Uterus (tissue), 4 donors: ENCODE data around the gene DUSP19. TPM values are rescaled to one million over a fixed set of nuclear protein-coding genes. Genes with fewer than 3 reads are reported as not detected.
A peak's percentile ranks its signal among the peaks of the same experiment; 100 is the strongest.

Source experiments
- DNase-seq, 2 donors: peaks; one replicate each; pipeline ENCODE4 v3.0.0-alpha.2; 2019 to 2020
- H3K27ac ChIP-seq, 2 donors: fragments of 200-600 bp; sonication (generic); 1 replicate in 1 of 2; 2 replicates in 1 of 2; pipeline ENCODE4 v1.5.1; 2016 to 2018
- H3K27me3 ChIP-seq, 2 donors: fragments of 200-600 bp; sonication (generic); one replicate each; pipeline ENCODE4 v1.5.1; 2018 to 2019; ENCODE audit warnings: control low read depth in 1 of 2
- H3K36me3 ChIP-seq, 2 donors: fragments of 200-600 bp; sonication (generic); one replicate each; pipeline ENCODE4 v1.5.1; 2019; ENCODE audit warnings: control low read depth in 1 of 2
- H3K4me1 ChIP-seq, 2 donors: fragments of 200-600 bp; sonication (generic); one replicate each; pipeline ENCODE4 v1.5.1; 2018 to 2019; ENCODE audit warnings: control low read depth in 1 of 2
- H3K4me3 ChIP-seq, 2 donors: fragments of 200-600 bp; sonication (generic); 1 replicate in 1 of 2; 2 replicates in 1 of 2; pipeline ENCODE4 v1.5.1; 2018 to 2019; ENCODE audit warnings: mild to moderate bottlenecking in 1 of 2
- H3K9me3 ChIP-seq, 2 donors: fragments of 200-600 bp; sonication (generic); one replicate each; pipeline ENCODE4 v1.5.1; 2019; ENCODE audit warnings: control low read depth in 1 of 2
- POLR2A ChIP-seq, 2 donors: fragments of 450-650 bp; IDR thresholded peaks; one replicate each; pipeline ENCODE4 v1.6.1; 2016; ENCODE audit warnings: antibody characterized with exemption in 2 of 2, mild to moderate bottlenecking in 1 of 2, moderate library complexity in 1 of 2
- intact Hi-C: fragments of 100-400 bp; cut with DNase I; formaldehyde crosslinking; loops from one replicate; pipeline ENCODE4 v1.15.1; 2023; ENCODE audit warnings: low total_unique reads
- total RNA-seq, 4 donors: library from RNA; depleted of rRNA in 3 of 4; stranded (reverse); fragments of >200 nt in 3 of 4; gene quantifications; one replicate each; pipeline versions ENCODE4 v1.1.0 to v1.2.4, GENCODE V29; 2014 to 2023
- TF ChIP-seq, protein P1 (sequence below), 4 experiments: fragments of 200-600 bp in 2 of 4; fragments of 450-650 bp in 2 of 4; sonication (generic) in 2 of 4; IDR thresholded peaks; one replicate each; pipeline ENCODE4 v1.5.1; 2016 to 2019; ENCODE audit warnings: antibody characterized with exemption in 4 of 4, mild to moderate bottlenecking in 2 of 4, moderate library complexity in 1 of 4
- donor health status: DM: yes; HTN: yes; CAD: no.

Gene DUSP19
- total RNA-seq, 4 donors from 2014 or later, result 0.29 to 12.4 (median 3.3) TPM

GRCh38 chr2:183069174-183069573, 9.4 kb upstream of the DUSP19 start:
- Histone ChIP-seq H3K27ac (no peak overlapping the region), H3K36me3 (no peaks in the 10 kb centered on the region), H3K27me3 (no peaks in the 10 kb centered on the region), H3K4me3 (no peak overlapping the region), H3K4me1 (no peaks in the 10 kb centered on the region), H3K9me3 (no peaks in the 10 kb centered on the region)
- TF ChIP-seq, protein P1, sequence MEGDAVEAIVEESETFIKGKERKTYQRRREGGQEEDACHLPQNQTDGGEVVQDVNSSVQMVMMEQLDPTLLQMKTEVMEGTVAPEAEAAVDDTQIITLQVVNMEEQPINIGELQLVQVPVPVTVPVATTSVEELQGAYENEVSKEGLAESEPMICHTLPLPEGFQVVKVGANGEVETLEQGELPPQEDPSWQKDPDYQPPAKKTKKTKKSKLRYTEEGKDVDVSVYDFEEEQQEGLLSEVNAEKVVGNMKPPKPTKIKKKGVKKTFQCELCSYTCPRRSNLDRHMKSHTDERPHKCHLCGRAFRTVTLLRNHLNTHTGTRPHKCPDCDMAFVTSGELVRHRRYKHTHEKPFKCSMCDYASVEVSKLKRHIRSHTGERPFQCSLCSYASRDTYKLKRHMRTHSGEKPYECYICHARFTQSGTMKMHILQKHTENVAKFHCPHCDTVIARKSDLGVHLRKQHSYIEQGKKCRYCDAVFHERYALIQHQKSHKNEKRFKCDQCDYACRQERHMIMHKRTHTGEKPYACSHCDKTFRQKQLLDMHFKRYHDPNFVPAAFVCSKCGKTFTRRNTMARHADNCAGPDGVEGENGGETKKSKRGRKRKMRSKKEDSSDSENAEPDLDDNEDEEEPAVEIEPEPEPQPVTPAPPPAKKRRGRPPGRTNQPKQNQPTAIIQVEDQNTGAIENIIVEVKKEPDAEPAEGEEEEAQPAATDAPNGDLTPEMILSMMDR (IDR thresholded peaks at IDR 0.05), result no peak
- TF ChIP-seq POLR2A (IDR thresholded peaks at IDR 0.05), result no peak
- intact Hi-C loops, result no loop called here
- DNase-seq, result no peak

DNA sequence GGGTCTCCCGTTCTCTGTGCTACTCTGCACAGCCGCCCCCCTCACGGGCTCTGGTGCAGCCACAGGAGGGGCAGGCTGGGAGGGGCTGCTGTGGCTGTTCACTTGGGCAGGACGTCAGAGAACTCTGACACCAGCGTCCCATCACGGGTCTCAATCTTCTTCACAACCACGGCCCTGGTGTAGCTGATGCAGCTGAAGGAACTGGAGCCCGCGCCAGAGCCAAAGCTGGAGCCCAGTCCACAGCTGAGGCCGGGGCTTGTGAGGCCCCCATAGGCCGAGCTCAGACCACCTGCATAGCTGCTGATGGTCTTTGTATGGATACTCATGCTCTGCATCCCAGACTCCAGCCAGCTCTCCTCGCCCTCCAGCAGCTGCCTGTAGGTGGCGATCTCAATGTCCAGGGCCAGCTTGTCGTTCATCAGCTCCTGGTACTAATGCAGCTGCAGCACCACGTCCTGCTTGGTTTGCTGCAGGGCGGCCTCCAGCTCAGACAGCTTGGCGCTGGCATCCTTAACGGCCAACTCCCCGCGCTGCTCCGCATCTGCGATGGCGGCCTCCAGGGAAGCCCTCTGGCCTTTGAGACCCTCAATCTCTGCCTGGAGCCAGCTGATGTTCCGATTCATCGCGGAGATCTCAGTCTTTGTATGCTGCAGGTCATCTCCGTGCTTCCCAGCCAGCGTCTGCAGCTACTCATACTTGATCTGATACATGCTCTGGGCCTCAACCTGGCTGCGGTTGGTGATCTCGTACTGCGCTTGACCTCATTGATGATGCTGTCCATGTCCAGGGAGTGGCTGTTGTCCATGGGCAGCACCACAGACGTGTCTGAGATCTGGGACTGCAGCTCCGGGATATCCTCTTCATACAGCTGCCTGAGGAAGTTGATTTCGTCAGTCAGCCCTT, 7.4 kb upstream of the DUSP19 start:
- Histone ChIP-seq H3K4me1 (no peaks in the 10 kb centered on the region), H3K27ac (no peak overlapping the region), H3K9me3 (no peaks in the 10 kb centered on the region), H3K4me3 (no peak overlapping the region), H3K36me3 (no peaks in the 10 kb centered on the region), H3K27me3 (no peaks in the 10 kb centered on the region)
- DNase-seq, result no peak
- intact Hi-C loops, result no loop called here
- TF ChIP-seq, protein P1 (IDR thresholded peaks at IDR 0.05), result peak in 1 of 4 experiments; percentile 20
- no peak for TF ChIP-seq POLR2A (IDR thresholded peaks at IDR 0.05)

DNA sequence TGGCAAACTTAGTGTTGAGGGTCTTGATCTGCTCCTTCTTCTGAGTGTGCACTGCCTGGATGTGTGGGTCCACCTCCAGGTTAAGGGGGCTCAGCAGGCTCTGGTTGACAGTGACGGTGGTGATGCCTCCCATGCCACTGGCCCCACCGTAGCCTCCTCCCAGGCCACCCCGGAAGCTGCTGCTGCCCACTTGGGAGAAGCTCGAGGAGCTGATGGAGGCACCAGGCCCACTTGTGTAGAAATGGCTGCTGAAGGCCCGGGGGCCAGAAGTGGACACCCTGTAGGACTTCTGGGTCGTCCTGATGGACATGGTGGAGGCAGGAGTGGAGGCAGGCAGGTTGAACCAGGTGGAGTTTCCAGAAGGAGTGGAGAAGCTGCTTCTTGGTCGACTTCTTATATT, 6.4 kb upstream of the DUSP19 start:
- no peaks in the 10 kb centered on the region for H3K27me3 ChIP-seq
- intact Hi-C loops, result no loop called here
- H3K4me1 ChIP-seq, result no peaks in the 10 kb centered on the region
- TF ChIP-seq, protein P1 (IDR thresholded peaks at IDR 0.05), result no peak
- TF ChIP-seq POLR2A (IDR thresholded peaks at IDR 0.05), result no peak
- H3K27ac ChIP-seq, result no peak overlapping the region
- H3K4me3 ChIP-seq, result no peak overlapping the region
- DNase-seq, result no peak
- no peaks in the 10 kb centered on the region for H3K36me3 ChIP-seq
- no peaks in the 10 kb centered on the region for H3K9me3 ChIP-seq

GRCh38 chr2:183078163-183078463, 434 bp upstream of the DUSP19 start:
- DNase-seq, result peak in 1 of 2 donors; percentile 33
- Histone ChIP-seq H3K4me1 (no peaks in the 10 kb centered on the region), H3K27ac (peak overlapping the region; percentile 84 to 96), H3K36me3 (no peaks in the 10 kb centered on the region), H3K27me3 (no peaks in the 10 kb centered on the region), H3K4me3 (peak overlapping the region; percentile 54 to 70), H3K9me3 (no peaks in the 10 kb centered on the region)
- intact Hi-C loops, result no loop called here
- TF ChIP-seq, protein P1 (IDR thresholded peaks at IDR 0.05), result no peak
- no peak for TF ChIP-seq POLR2A (IDR thresholded peaks at IDR 0.05)

GRCh38 chr2:183079139-183079775, 710 bp downstream of the DUSP19 start:
- Histone ChIP-seq H3K4me1 (no peaks in the 10 kb centered on the region), H3K27ac (peak overlapping the region; percentile 84 to 96), H3K36me3 (no peaks in the 10 kb centered on the region), H3K27me3 (no peaks in the 10 kb centered on the region), H3K9me3 (no peaks in the 10 kb centered on the region), H3K4me3 (peak overlapping the region; percentile 54 to 70)
- intact Hi-C loops, result no loop called here
- no peak for DNase-seq
- no peak for TF ChIP-seq POLR2A (IDR thresholded peaks at IDR 0.05)
- TF ChIP-seq, protein P1 (IDR thresholded peaks at IDR 0.05), result no peak
